ENCODE measurements around the gene ATG10. TPM values are rescaled to one million over a fixed set of nuclear protein-coding genes. Genes with fewer than 3 reads are reported as not detected.
"Not testable (repeated sequence)": the region's sequence is repeated elsewhere in the genome, so short reads cannot be mapped to it uniquely, and the experiment has no call there.

ATG10 gene
- total RNA-seq, 1 donor from 2014 or later = 5.3 TPM

DNA sequence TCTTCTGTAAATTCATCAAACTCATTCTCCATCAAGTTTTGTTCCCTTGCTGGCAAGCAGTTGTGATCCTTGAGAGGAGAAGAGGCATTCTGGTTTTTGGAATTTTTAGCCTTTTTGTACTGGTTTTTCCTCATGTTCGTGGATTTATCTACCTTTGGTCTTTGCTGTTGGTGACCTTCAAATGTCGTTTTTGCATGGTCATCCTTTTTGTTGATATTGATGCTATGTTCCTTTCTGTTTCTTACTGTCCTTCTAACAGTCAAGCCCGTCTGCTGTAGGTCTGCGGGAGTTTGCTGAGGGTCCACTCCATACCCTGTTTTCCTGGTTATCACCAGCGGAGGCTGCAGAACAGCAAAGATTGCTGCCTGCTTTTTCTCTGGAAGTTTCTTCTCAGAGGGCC, 165.4 kb downstream of the ATG10 start:
- Mint-ChIP-seq H3K27ac (no peak overlapping the region), H3K27me3 (no peaks in the 10 kb centered on the region), H3K4me3 (no peak overlapping the region), H3K36me3 (ENCODE audit: low read depth) (peaks cover 11% of the 10 kb centered on the region), H3K9me3 (peaks cover 15% of the 10 kb centered on the region), H3K4me1 (no peaks in the 10 kb centered on the region)
- intact Hi-C loops (cut with micrococcal nuclease) = no loop called here
- ATAC-seq (ENCODE audit: low read depth) (no peak), DNase-seq (no peak)
- ChIA-PET CTCF (no interaction called here), POLR2A (no interaction called here)
- TF ChIP-seq, protein P1, sequence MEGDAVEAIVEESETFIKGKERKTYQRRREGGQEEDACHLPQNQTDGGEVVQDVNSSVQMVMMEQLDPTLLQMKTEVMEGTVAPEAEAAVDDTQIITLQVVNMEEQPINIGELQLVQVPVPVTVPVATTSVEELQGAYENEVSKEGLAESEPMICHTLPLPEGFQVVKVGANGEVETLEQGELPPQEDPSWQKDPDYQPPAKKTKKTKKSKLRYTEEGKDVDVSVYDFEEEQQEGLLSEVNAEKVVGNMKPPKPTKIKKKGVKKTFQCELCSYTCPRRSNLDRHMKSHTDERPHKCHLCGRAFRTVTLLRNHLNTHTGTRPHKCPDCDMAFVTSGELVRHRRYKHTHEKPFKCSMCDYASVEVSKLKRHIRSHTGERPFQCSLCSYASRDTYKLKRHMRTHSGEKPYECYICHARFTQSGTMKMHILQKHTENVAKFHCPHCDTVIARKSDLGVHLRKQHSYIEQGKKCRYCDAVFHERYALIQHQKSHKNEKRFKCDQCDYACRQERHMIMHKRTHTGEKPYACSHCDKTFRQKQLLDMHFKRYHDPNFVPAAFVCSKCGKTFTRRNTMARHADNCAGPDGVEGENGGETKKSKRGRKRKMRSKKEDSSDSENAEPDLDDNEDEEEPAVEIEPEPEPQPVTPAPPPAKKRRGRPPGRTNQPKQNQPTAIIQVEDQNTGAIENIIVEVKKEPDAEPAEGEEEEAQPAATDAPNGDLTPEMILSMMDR (IDR thresholded peaks at IDR 0.05) = no peak

DNA sequence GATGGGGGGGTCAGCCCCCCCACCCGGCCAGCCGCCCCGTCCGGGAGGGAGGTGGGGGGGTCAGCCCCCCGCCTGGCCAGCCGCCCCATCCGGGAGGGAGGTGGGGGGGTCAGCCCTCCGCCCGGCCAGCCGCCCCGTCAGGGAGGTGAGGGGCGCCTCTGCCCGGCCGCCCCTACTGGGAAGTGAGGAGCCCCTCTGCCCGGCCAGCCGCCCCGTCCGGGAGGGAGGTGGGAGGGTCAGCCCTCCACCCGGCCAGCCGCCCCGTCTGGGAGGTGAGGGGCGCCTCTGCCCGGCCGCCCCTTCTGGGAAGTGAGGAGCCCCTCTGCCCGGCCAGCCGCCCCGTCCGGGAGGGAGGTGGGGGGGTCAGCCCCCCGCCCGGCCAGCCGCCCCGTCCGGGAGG, 168.0 kb downstream of the ATG10 start:
- H3K27ac Mint-ChIP-seq; H3K4me3 Mint-ChIP-seq; ATAC-seq (ENCODE audit: low read depth); H3K27me3 Mint-ChIP-seq; POLR2A ChIA-PET; DNase-seq; H3K4me1 Mint-ChIP-seq; CTCF ChIA-PET; intact Hi-C loops (cut with micrococcal nuclease): not testable (repeated sequence)
- peaks cover 11% of the 10 kb centered on the region for H3K9me3 Mint-ChIP-seq
- H3K36me3 Mint-ChIP-seq (ENCODE audit: low read depth) = peaks cover 11% of the 10 kb centered on the region

DNA sequence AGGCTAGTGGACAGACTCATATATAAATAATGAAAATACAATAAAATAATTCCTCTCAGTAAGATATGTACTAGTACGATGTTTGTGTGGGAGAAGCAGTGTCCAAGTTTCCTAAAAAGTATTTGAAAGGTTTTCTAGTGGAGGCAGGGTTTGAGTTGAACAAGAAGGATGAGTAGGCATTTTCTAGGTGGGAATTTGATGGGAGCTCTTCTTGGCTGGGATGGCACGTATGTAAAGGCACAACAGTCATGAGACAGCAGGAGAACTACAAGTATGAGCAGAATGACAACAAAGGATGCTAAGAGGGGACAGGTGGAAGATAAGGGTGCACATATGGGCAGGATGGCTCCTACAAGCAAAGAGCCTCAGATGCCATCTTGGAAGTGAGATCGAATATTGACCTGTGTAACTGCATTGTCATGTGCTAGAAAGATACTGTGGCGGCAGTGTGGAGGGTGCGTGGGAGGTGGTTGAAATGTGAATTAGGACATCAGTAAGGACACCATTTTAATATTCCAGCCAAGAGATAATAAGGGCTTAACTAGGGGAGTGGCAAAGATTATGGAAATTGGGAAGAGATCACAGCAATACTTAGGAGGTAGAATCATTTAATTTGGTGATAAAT, 170.5 kb downstream of the ATG10 start:
- TF ChIP-seq, protein P1 (IDR thresholded peaks at IDR 0.05) = no peak
- CTCF ChIA-PET = no interaction called here
- no peak for ATAC-seq (ENCODE audit: low read depth)
- POLR2A ChIA-PET = no interaction called here
- no peak for DNase-seq
- H3K36me3 Mint-ChIP-seq (ENCODE audit: low read depth) = no peaks in the 10 kb centered on the region
- H3K9me3 Mint-ChIP-seq = no peaks in the 10 kb centered on the region
- H3K4me1 Mint-ChIP-seq = no peaks in the 10 kb centered on the region
- H3K27me3 Mint-ChIP-seq = no peaks in the 10 kb centered on the region
- H3K4me3 Mint-ChIP-seq = no peak overlapping the region
- H3K27ac Mint-ChIP-seq = no peak overlapping the region
- intact Hi-C loops (cut with micrococcal nuclease) = no loop called here

DNA sequence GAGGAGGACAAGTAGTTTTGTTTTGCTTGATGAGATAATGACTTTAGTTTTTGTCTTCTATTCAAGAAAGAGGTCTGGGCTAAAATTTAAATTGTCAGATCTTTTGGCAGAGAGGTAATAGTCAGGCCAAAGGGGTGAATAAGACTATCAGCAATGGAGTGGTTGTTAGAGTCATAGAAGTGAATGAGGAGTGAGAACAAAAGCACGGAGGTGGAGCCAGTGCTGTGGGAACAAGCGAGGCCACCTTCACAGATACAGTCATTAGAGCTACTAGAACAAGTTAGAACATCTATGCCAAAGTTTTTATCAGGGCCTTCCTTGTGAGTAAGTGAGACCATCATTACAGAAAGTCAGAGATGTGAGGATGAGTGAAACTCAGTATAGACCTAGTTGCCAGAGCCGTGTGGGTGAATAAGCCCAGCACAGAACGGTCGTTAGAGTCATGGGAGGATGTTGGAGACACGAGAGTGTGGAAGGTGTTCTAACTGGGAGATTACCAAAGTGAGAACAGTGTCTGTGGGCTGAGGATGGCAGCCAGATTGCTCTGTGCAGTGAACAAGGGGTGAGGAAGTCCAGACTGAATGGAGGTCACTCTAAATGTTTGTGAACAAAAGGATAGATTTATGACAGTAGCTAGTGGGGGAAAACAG, 171.2 kb downstream of the ATG10 start:
- DNase-seq (no peak), ATAC-seq (ENCODE audit: low read depth) (no peak)
- H3K27ac Mint-ChIP-seq = no peak overlapping the region
- ChIA-PET CTCF (no interaction called here), POLR2A (no interaction called here)
- H3K4me3 Mint-ChIP-seq = no peak overlapping the region
- intact Hi-C loops (cut with micrococcal nuclease) = no loop called here
- TF ChIP-seq, protein P1 (IDR thresholded peaks at IDR 0.05) = no peak
- no peaks in the 10 kb centered on the region for H3K36me3 Mint-ChIP-seq (ENCODE audit: low read depth)
- H3K9me3 Mint-ChIP-seq = no peaks in the 10 kb centered on the region
- no peaks in the 10 kb centered on the region for H3K27me3 Mint-ChIP-seq
- no peaks in the 10 kb centered on the region for H3K4me1 Mint-ChIP-seq

DNA sequence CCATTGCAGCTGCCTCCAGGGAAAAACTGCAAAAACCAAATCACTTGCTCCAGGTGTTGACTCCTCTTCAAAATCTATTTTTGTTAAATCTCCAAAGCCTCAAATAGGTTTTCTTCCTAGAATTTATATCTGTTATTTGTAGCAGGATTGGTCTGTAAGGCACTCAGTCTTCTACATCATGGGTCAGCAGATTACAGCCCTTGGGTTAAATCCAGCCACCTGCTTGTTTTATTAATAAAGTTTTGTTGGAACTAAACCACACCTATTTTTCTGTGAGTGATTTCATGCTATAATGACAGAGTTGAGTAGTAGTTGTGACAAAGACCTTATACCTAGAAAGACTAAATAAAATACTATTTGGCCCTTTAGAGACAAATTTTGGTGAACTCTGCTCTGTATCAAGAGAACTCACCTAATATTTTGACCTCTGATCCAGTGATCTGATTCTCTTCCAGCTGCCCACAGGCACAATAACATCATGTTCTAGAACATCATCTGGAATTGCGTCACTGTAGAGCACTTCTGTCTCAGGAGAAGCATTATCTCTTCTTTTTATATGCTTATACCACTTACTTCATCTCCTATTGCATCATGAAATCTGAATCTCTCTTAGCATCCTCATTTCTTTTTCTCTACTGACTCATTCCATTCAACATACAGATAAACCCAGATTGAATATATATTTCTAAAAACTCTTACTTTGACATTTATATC, 176.2 kb downstream of the ATG10 start:
- Mint-ChIP-seq H3K4me3 (no peak overlapping the region), H3K27ac (no peak overlapping the region), H3K4me1 (no peaks in the 10 kb centered on the region), H3K9me3 (no peaks in the 10 kb centered on the region), H3K27me3 (no peaks in the 10 kb centered on the region), H3K36me3 (ENCODE audit: low read depth) (no peaks in the 10 kb centered on the region)
- ATAC-seq (ENCODE audit: low read depth) = no peak
- CTCF ChIA-PET = interaction anchor here (2.0 kb wide), 1 partner anchor 18 kb away, joined by 6 read pairs; no protein-coding TSS in a partner anchor
- TF ChIP-seq, protein P1 (IDR thresholded peaks at IDR 0.05) = no peak
- intact Hi-C loops (cut with micrococcal nuclease) = no loop called here
- POLR2A ChIA-PET = no interaction called here
- DNase-seq = no peak

Data from activated B cell treated with CpG ODN at 0.5 μM for 24 hours (primary cell).